Stimulated activated CD4-positive, alpha-beta T cell treated with anti-CD3 and anti-CD28 coated beads, Interleukin-2, amount 100 ng/mL, for 24 hours (primary cell): ENCODE results near the gene MED15.
A peak's percentile ranks its signal among the peaks of the same experiment; 100 is the strongest.
"Not testable (repeated sequence)": the region's sequence is repeated elsewhere in the genome, so short reads cannot be mapped to it uniquely, and the experiment has no call there.

Source experiments
- DNase-seq, 2 donors: peaks; one replicate each; pipeline ENCODE4 v3.0.0-alpha.2; 2020

MED15 gene, protein sequence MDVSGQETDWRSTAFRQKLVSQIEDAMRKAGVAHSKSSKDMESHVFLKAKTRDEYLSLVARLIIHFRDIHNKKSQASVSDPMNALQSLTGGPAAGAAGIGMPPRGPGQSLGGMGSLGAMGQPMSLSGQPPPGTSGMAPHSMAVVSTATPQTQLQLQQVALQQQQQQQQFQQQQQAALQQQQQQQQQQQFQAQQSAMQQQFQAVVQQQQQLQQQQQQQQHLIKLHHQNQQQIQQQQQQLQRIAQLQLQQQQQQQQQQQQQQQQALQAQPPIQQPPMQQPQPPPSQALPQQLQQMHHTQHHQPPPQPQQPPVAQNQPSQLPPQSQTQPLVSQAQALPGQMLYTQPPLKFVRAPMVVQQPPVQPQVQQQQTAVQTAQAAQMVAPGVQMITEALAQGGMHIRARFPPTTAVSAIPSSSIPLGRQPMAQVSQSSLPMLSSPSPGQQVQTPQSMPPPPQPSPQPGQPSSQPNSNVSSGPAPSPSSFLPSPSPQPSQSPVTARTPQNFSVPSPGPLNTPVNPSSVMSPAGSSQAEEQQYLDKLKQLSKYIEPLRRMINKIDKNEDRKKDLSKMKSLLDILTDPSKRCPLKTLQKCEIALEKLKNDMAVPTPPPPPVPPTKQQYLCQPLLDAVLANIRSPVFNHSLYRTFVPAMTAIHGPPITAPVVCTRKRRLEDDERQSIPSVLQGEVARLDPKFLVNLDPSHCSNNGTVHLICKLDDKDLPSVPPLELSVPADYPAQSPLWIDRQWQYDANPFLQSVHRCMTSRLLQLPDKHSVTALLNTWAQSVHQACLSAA

DNA sequence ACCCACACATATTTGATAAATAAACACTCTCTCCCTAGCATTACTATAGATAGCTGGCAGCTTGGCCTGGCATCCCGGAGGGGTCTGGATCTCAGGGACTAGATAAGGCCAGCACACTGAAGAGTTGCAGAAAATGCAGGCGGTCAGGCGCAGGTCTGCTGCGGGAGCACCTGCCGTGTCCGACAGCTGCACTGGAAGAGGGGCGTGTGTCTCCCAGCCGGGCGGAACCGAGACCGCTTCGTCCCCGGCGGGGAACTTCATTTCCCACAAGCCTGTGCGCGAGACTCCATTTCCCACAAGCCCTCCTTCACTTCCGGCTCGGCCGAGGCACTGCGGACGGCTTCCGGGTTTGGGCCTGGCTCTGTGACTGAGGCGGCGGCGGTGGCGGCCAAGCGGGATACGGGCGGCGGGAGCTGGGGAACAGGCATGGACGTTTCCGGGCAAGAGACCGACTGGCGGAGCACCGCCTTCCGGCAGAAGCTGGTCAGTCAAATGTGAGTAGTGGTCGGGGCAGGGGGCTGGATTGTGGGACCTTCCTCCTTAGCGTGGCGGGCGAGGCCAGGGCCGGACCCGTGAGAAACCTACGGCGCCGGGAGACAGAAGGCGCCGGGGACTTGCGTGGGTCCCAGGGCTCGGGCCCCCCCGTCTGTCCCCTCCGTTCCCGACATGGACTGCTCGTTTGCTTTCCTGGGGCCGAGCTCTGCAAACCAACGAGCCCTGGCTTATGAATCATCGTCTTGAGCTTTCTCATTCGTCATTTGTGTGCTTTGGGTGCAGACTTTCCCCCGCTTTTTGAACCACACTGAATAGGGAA lies at the start of gene MED15:
Gene MED15, plus strand, starts transcription at position 358 of the 814 bp plus-strand sequence. Its CDS starts 69 bp downstream, at position 427.
- peak; percentile 91 to 92 for DNase-seq

DNA sequence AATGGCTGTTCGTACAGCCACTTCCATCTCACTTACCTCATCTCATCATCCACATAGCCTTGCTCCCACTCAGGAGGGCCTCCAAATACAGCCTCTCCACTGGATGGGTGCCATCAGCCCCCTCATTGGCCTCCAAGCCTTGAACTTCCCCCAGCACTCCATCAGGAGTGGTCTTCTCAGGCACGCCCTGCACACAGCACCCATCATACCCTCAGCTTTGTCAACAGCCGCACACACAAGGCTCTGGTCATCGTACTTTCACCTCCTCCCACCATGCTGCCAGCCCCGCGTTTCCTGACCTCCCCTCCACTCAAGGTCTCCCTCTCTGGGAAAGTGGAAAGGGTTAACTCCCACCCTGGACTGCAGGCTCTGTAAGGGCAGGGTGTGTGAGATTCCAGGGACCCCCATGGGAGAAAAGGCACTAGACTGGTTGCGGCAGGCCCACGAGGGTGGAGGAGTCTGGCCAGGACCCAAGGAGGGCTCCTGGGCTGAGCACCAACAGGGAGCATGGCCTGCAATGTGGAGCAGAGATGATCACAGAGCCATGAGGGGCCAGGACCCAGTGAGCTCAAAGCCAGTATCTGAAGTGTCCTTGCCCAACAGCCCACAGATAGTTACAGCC lies 48.8 kb upstream of the MED15 start:
- DNase-seq: no peak

DNA sequence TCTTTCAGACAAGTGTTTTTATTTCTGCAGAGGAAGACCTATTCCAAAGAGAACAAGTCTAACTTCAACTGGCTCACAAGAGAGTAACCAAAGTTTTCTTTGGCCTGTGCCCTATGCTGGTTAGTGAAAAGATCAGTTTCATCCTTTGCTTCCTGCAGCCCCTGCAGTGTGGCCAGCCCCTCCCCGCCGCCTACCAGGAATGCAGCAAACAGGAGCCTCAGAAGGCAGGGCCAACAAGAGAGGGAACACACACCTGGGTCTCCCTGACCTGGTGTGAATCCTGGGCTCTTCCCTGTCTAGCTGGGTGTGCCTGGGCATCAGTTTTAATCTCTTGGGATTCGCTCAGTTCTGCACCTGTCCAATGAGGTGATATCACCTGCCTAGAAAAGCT lies 48.3 kb upstream of the MED15 start:
- no peak for DNase-seq

DNA sequence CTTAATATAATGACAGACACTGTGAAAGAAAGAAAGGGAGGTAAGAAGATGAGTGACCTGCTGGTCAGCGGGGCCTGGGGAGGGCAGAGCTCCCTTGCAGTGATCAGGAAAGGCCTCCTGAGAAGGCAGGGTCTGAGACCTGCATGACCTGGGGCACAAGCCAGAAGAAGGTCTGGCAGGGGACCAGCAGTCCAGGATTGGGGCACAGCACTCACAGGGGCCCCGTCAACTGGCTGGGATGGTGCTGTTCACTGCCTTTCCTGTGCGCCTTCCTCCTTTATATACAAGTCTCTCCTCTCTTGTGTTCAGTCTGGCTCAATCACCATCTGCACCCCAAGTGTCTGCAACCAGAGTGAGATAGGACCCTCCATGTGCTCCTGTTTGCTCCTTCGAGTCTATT lies 47.5 kb upstream of the MED15 start:
- DNase-seq: no peak

DNA sequence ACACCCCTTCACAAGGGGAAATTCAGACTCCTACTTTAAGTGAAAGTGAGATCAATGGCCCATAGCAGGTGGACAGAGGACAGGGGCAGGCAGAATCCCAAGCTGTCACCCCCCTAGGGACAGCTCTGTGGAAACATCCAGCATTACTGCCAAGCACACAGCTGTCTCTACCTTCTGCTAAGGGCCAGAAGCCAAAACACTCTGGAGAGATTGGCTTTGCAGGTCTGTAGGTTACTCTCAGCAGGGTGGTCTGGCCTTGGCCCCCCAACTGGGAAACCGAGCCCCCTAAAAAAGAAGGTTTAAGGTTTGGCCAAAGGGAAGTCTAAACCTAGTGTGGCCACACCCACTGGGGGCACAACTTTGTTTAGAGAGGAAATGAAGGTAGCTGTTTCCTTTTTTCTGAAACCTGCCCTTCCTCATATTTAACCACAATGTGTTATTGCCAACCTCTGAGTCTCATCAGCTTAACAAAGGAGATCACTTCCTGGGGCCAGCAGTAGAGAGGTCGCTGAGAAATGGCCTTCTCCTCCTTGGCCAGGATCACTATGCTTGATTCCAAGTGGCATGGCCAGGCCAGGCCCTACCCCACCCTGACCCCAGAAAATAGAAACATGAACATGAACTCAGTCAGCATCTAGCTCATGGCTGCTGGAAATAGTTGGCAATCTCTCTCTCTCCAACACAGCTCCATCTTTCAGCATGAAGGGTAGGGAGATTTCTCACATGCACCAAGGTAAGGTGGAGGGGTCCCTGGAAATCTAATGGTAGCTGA lies 43.9 kb upstream of the MED15 start:
- DNase-seq: no peak

DNA sequence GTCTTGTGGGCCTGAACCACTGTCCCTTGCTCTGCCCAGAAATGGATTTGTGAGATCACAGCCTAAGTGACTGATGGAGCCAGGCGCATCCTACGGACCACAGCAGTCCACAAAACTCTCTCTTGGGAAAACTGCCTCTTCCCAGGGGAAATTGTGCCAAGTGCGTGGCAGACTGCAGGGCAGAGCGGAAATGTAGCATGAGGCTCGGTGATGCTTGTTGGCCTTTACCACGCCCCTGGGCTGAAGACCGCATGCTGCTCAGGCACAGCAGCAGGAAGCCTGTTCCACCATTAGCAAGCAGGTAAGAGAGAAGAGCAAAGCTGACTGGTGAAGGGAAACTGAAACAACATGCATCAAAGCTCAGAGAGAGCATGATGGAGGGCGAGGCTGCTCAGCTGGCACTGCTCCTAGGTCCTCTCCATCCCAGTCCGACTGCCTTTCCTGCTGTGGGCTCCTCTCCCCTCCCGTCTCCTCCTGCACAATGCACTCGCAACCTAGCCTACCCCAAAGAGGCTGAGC lies 43.3 kb upstream of the MED15 start:
- peak; percentile 56 to 59 for DNase-seq

DNA sequence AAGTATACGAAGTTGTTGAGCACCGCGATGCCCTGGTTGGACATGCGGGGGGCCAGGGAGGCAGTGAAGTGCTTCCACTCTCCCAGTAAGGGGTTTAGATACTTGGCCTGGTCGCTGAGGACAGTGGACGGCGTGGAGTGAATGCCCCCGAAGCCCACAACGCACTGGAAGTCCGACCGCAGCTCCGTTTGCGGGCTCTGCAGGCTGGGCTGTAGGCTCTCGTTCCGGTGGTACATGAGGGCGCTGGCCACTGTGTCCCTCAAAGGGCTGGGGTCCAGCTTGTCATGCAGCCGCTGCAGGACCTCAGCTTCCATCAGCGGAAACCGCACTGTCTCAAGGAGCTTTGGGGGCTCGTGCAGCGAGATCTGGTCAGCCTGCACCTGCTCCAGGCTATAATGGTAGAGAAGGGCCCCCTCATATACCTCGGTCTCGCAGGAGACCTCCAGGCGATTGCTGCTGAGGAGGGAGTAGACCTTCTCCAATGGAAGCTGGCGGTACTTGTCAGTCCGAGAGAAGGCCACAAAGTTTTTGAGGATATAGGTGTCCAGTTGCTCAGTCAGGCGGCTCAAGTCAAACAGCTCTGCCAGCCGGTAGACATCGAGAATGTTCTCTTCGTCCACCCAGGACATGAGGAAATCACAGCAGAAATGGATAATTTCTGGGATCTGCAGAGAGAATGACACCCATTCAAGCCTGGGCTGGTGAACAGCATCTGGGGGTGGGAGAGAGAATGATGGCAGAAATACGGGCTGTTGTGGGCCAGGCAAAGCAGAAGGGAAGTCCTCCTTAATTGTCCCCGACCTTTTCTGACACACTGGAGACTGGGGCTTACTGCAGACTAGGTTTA lies 42.3 kb upstream of the MED15 start:
- DNase-seq: no peak

DNA sequence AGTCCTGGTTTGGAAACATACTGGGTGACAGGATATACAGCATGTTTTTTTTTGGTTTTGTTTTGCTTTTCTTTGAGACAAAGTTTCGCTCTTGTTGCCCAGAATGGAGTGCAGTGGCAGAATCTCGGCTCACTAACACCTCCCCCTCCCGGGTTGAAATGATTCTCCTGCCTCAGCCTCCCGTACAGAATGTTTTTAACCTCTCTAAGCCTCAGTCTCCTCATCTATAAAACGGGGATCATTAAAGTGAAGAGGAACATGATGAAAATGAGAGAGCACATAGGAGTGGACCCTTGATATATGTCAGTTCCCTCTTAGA lies 41.7 kb upstream of the MED15 start:
- DNase-seq: no peak

DNA sequence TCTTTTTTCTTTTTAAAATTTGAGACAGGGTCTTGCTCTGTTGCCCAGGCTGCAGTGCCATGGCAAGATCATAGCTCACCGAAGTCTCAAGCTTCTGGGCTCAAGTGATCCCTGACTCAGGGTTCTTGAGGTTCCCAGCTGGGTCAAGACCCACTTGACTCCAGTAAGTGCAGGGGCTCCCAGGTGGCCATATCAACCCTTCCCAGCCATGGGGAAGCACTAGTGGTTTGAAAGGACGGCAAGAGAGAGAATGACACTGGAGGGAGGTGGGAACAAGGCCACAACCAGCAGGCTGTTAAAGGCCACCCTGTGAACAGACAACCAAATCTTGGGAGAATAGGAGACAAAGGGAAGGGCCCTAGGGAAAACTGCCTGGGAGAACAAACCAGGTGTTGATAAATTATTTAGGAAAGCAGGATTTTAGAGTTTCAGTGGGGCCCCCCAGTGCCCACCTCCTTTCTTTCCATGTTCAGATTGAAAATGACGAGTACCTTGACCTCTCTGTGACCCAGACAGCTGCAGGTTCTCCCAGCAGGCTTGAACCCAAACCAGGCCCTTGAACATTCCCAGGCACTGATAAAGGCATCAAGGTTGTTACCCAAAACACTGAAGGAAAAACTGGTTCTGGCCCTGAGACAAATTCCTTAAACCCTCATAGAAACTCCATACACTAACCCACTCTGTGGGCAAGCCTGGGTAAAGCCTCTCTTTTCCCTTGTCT lies 40.6 kb upstream of the MED15 start:
- no peak for DNase-seq

DNA sequence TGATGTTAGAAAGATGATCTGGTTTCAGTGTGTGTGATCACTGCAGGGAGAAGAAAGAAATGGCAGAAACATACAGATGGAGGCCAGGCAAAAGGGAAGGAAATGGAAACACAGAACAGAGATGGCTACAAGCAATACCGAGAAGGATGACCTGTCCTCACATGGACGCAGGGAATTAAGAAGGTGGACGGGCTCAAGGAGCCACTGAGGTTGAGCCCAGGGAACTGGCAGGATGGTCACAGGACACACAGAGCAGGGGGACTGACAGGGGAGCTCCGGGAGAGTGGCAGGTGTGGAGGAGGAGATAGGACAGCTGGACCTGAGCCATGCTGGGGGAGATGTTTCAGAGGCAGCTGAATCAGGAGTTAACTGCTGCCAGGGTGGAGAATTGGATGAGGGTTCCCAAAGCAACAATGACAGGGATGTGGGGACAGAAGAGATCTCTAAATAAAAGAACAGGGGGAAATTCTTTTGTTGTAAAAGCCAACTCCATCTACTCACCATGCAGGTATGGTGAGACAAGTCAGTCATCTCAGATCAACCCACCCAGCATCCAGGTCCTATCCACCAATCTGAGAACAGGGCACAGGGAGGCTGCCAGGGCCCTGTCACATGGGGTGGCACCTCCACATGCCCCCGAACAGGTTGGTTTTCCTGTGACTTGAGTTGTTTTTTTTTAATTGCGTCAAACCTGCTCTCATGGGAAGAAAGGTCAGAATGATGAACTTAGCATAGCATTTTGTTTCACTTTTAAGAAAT lies 38.1 kb upstream of the MED15 start:
- no peak for DNase-seq

DNA sequence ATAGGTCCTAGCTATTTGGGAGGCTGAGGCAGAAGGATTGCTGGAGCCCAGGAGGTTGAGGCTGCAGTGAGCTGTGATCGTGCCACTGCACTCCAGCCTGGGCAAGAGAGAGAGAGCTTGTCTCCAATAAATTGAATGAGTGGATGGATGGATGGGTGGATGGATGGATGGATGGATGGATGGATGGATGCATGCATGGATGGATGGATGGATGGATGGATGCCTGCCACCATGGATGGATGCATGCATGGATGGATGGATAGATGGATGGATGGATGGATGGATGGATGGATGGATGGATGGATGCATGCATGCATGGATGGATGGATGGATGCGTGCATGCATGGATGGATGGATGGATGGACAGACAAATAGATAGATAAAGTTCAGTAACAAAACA lies 36.9 kb upstream of the MED15 start:
- not testable (repeated sequence) for DNase-seq

DNA sequence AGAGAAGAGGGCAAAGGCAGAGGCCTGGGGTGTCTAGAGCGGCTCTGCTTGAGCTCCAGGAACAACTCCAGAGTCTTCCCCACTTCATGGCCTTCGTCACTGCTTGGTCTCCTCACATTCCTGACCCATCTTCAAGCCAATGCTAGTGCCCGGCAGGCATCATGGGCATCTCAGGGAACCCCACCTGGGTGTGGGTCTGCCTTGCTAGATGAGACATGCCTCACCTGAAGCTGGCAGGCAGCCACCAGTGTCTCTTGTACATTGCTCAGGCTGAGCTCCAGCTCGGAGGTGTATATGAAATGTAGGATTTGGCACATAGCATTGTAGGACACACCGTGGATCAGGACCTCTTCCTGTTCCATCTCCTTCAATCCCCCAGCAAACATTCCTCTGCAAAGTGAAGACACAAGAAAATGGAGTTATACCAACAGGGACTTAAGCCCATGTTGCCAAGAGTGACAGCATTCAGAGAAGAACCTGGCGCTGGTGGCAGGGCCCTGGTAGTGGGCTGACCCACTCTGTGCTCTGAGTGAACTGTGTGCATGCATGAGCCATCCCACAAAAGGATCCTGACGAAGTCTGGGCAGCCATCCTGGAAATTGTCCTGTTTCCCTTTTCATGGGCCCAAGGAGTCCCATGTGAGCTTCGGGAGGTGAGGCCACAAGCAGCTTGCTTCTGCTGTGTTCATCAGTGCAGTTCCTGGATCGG lies 36.1 kb upstream of the MED15 start:
- DNase-seq: no peak

DNA sequence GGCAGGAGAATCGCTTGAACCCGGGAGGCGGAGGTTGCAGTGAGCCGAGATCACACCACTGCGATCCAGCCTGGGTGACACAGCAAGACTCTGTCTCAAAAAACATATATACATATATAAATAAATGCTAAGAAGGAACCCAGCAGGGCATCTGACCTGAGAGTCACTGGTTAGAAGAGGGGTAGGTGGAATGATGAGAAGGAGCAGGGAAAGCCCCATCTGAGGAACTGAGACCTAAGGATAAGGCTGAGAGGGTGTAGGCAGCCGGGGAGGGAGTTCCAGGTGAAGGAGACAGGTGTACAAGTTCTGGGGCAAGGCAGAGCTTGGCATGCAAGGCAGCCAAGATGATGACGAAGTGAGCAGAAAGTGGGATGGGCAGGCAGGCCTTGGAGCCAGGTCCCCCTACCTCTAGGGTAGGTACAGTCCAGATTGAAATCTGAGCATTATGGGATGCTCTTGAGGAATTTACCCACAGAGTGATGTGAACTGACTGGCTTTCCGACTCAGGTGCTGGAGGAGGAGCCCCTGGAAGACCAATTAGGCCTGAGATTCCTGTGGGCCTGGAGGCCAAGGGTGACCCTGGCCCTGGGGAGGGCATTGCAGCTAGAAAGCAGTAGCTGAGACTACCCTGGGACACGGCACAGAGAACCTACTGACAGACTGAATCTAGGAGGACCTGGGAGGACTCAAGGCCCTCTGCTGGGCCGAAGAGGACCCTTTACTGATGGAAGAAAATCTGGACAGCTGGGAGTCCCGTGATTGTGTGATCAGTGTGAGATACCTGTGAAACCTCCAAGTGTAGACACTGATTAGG lies 34.6 kb upstream of the MED15 start:
- no peak for DNase-seq

DNA sequence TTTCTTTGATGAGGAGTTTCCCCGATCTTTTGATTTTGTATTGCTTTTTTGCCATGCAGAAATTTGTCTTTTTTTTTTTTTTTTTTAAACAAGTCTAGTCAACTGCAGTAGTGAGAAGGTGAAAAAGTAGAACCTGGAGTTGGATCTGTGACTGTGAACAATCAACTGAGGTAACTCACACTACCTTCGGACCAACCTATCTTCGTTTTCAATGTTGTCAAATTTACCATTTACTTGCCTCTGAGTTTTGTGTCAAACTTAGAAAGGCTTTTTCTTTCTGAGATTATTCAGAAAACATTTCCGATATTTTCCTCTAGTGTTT lies 32.3 kb upstream of the MED15 start:
- DNase-seq: no peak

DNA sequence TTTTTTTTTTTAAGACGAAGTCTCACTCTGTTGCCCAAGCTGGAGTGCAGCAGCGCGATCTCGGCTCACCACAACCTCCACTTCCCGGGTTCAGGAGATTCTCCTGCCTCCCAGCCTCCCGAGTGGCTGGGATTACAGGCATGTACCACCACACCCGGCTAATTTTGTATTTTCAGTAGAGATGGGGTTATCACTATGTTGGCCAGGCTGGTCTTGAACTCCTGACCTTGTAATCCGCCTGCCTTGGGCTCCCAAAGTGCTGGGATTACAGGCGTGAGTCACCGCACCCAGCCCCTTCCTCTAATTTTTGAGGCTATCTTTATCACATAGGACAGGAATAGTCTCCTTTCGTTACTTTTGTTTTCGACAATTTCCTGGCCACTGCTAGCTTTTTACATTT lies 31.8 kb upstream of the MED15 start:
- not testable (repeated sequence) for DNase-seq

DNA sequence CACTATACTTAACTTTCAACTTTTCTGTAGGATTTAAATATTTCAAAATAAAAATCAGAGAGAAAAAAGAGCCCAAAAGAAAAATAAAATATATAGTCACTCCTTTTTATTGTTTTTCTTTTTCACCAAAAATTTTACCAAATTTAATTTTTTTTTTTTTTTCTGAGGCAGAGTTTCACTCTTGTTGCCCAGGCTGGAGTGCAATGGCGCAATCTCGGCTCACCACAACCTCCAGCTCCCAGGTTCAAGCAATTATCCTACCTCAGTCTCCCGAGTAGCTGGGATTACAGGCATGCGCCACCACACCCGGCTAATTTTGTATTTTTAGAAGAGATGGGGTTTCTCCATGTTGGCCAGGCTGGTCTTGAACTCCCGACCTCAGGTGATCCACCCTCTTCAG lies 29.4 kb upstream of the MED15 start:
- not testable (repeated sequence) for DNase-seq

DNA sequence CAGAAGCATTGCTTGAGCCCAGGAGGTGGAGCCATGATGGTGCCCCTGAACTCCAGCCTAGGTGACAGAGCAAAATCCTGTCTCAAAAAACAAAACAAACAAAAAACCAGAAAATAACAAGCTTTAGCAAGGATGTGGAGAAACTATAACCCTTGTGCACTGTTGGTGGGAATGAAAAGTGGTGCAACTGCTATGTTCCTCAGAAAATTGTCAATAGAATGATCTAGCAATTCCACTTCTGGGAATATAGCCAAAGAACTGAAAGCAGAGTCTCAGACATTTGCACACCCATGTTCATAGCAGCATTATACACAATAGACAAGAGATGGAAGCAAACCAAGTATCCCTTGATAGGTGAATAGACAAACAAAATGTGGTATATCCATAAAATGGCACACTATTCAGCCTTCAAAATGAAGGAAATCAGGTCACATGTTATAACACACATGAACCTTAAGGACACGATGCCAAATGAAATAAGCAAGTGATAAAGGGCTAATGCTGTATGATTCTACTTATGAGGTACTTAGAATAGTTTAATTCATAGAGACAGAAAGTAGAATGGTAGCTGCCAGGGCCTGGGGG lies 27.7 kb upstream of the MED15 start:
- DNase-seq: no peak

DNA sequence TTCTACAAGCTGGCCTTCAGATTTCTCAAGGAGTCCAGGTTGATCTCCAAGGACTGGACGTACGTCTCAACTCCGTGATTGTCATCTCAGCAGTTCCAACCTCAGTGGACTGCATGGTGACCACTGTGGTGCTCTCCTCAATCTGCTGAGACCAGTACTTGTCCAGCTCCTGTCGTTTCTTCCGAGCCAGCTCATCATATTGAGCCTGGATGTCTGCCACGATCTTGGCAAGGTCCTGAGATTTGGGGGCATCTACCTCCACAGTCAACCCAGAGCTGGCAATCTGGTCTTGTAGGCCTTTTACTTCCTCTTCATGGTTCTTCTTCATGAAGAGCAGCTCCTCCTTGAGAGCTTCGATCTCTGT lies 24.3 kb upstream of the MED15 start:
- DNase-seq: not testable (repeated sequence)
